GM18508 (cell line): Measurements from ENCODE around the gene ARAP1.

Source experiments
- ATAC-seq: cut with Tn5 transposase; IDR thresholded peaks from one replicate; pipeline ENCODE4 v1.9.1; 2021; ENCODE audit warnings: moderate number of reproducible peaks; ENCODE audit not compliant: insufficient read depth, unreplicated experiment

ARAP1 gene

GRCh38 chr11:72726266-72727220 lies 25.7 kb downstream of the ARAP1 start:
- ATAC-seq: no peak

DNA sequence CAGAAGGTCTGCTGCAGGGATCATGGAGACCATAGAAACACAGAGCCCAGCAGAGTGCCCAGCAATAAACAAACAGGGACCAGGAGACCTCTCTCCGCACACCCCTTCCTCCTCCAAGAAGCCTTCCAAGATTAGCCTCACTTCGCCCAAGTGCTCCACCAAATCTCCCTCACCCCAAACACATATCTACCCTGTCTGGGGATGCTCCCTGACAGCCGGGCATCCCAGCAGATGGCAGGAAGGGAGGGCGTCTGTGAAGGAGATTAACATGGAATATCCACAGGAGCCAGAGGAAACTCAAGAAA lies 26.5 kb downstream of the ARAP1 start:
- ATAC-seq: no peak

DNA sequence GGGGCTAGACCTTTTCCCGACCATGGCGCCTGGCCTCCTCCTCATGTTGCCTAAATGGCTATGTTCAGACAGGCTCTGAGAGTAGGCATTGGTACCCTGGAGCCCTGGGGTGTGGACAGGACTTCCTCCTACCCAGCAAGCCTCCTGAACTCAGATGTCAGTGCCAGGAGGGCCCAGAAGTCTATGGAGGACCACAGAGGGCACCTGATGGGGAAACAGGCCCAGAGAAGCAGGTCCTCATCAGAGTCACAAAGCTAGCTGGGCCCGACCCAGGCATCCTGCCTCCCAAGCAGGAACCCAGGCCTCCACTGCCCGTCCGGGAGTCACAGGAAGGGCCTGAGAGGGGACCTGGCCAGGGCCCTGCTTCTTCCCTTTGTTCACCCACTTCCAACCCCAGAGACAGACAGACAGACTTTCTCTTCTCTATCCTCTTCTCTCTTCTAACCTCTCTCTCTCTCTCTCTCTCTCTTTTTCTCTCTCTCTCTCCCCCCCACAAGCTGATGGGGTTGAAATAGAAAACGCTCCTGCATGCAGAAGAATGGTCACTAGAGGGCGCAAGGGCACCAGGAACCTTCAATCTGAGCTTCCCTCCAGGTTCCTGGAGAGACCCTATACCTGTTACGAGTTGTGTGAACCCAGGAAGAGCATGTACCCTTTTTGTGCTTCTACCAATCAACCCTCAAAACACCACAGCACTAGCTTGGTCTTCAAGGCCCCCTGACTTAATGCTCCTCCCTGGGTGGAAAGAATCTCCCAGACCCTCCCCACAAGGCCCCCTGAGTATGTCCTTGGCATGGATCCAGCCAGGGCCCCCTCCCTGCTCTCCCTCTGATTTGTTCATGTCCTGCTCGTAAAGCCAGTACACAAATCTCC lies 27.1 kb downstream of the ARAP1 start:
- no peak for ATAC-seq

GRCh38 chr11:72724021-72724551 lies 28.1 kb downstream of the ARAP1 start:
- ATAC-seq: no peak

DNA sequence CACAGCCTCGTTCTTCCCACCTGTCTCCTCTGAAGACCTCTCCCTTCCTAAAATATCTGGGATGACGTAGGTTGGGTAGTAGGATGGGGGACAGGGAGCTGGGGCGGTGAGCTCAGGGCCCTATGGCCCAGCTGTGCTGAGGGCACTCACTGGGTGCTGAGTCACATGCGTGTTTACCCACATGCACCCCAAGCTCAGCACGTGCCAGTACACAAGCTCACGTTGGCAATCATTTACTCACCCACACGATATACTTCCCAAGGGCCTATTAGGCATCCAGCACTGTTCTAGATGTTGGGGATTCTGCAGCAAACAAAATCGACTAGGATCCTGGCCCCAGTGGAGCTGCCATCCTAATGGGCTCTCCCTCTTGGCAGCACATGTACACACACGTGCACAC lies 28.7 kb downstream of the ARAP1 start:
- ATAC-seq: no peak

DNA sequence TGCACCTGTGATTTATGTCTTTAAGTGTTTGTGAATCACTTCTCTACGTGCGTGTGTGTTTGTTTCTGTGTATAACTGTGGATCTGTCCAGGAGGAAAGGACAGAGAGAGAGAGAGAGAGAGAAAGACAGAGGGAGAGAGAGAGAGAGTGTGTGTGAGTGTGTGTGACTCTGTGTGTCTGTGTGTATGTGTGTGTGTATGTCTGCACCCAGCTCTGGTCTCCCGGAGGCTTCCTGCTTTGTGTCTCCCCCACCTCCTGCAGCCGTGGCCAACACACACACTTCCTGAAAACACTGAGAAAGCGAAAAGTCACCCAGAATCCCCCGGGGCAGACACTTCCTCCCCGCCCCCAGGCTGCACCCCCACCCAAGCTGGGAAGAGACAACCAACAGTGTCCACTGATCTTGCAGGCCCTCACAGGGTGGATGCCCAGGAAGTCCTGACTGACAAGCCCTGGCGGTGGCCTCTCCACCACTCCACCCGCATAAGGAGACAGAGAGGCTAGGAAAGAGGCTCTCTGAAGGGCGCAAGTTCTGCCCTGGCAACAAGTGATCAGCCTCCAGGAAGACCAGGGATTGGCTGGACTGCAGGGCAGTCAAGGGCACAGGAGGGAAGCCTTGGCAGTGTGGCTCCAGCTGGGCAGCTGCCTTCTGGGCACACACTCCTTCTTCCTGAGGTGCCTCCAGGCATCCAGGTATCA lies 30.0 kb downstream of the ARAP1 start:
- ATAC-seq: peak; percentile 47

DNA sequence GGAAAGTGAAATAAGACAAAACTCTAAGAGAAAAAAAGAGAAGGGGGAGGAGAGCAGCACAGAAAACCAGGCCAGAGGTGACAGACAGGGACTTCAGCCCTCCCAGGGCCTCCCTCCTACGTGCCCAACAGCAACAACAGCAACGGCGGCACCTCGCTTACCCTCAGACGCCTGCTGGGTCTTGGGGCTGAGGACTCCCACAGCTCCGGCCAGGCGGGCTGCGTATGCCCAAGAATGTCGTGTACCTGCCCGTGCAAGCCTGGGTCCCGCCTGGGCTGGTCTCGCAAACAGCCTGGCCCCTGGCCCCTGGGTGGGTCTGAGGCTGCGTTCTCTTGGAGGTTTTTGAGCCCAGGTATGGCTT lies 30.5 kb downstream of the ARAP1 start:
- no peak for ATAC-seq

DNA sequence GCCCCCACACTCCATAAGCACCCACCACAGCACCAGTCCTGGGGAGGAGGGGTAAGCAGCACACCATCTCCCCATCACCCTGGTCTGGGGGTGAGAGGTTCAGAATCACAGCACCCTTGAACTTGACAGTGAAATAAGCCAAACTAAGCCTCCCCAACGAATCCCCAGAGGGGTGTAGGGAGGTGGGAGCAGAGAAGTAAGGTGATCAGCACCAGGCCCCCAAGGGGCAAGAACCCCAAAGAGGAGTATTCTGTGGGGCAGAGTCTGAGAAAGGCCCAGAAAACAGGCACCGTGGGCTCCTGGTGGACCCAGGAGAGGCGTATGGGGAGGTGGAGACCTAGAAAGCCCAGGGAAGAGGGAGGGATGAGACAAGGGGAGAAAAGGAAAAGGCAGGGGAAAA lies 30.9 kb downstream of the ARAP1 start:
- no peak for ATAC-seq

DNA sequence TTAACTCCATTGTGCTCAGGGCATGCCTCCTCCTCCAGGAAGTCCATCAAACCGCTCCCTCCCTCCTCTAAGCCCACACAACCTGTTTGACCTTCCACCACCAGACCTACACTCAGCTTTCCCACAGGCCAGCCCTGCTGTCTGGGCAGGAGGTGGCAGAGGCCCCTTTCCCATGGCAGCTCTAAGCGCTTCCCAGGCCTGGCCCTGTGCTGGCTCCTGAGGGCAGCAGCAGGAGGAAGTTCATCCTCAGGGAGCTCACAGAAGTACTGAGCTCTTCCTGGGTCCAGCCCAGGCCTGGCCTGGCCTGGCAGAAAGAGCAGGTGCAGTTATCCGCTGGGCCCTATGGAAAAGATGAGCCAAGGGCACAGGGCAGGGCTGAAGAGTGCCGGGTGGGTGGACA lies 31.4 kb downstream of the ARAP1 start:
- ATAC-seq: no peak

GRCh38 chr11:72720047-72720446 lies 32.2 kb downstream of the ARAP1 start:
- no peak for ATAC-seq

- no peak for ATAC-seq
Observed at GRCh38 chr11:72719551-72719950, 32.7 kb downstream of the ARAP1 start.

- no peak for ATAC-seq
Observed at GRCh38 chr11:72719144-72719543, 33.1 kb downstream of the ARAP1 start.

GRCh38 chr11:72718101-72718501 lies 34.1 kb downstream of the ARAP1 start:
- no peak for ATAC-seq

GRCh38 chr11:72716788-72717435 lies 35.3 kb downstream of the ARAP1 start:
- no peak for ATAC-seq

DNA sequence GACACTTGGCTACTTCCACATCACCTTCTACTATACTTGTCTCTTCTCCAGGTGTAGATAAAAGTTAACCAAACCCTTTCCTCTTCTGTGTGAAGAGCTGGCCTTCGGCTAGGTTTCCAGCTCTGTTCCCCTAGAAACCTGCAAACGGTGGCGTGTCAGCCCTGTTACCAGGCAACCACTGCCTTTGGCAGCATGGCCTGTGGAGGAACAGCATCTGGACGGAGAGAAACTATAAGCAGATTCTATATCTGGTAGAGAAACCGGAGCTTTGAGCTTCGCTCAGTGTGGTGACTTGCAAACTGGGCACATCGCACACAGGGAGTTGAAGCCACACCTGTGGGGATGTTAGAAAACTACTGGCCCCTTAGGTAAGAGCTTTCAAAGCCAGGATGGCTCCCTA lies 35.9 kb downstream of the ARAP1 start:
- ATAC-seq: no peak

GRCh38 chr11:72712841-72713240 lies 39.4 kb downstream of the ARAP1 start:
- no peak for ATAC-seq

DNA sequence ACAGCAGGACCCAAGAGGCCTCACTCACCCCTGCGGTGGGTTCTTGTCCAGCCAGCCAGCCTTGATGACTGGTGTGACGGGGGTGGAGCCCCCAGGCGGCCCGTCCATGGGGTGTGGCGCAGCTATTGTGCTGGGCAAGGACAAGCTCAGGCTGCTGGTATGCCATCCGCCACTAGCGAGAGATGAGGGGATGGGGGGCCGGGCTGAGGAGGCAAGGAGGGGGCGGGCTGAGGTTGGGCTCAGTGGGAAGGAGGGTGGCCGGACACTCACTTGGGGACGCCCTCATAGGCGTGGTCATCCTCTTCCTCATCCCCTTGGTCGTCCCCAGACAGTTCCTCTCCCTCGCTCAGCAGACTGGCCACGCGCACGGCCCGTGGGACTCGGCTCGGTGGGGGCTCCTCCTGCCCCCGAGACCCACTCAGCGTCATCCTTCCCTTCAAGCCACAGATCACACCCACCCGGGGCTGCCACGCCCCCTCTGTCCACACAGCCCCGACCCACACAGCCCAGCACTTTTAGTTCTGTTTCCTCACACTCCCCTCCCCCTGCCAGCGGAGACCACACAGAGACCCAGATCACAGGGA lies 39.9 kb downstream of the ARAP1 start:
- ATAC-seq: no peak

DNA sequence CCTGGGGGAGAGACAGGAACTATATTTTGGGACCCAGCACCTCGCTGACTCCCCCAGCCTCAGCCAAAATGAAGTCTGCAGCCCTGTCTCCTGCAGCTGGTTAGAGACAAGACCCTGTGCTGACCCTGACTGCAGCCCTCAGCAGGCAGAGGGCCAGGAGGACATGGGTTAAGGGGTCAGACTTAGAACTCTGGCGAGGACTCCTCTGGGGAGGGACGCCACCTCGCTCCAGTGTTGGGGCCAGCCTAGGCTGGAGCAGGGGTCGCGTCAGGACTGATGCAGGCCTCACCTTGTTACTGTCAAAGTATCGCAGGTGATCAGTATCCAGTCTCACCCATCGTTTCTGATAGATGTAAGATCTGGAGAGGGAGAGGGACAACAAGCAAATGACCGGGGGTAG lies 41.1 kb downstream of the ARAP1 start:
- ATAC-seq: no peak

DNA sequence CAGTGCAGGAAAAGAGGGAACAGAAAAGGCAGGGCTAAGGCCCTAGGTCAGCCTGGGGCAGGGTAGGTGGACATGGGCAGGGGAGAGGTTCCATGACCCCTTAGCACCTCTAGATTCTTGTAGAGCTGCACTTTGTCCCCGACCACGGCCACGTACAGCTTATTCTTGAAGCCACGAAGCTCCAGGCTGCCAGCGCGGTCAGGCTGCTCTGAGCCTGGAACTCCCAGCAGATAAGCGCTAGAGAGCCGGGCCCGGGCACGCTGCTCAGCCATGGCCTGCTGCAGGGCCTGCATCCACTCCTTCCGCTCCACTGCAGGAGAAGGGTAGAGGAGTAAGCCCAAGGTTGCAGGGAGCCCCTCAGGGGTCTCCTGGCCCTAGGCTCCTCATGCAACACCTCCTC lies 41.9 kb downstream of the ARAP1 start:
- ATAC-seq: no peak
